Spleen (tissue), 11 donors: ENCODE data around the gene DPF3. TPM values are rescaled to one million over a fixed set of nuclear protein-coding genes. Genes with fewer than 3 reads are reported as not detected.

Source experiments
- DNase-seq: peaks from one replicate; pipeline ENCODE4 v3.0.0-alpha.2; 2020
- H3K27ac ChIP-seq, 8 donors: fragments of 200-600 bp; sonication (generic) in 7 of 8; 1 replicate in 4 of 8; 2 replicates in 4 of 8; pipeline versions ENCODE4 v1.5.0 to v1.8.0; 2016 to 2021; ENCODE audit warnings: inconsistent platforms in 4 of 8, mild to moderate bottlenecking in 4 of 8, moderate library complexity in 1 of 8
- H3K27me3 ChIP-seq, 7 donors: fragments of 200-600 bp; sonication (generic) in 6 of 7; replicated peaks in 1 of 7; 1 replicate in 4 of 7; 2 replicates in 3 of 7; pipeline versions ENCODE4 v1.5.0 to v1.8.0; 2016 to 2021; ENCODE audit warnings: inconsistent platforms in 3 of 7, mild to moderate bottlenecking in 1 of 7
- H3K36me3 ChIP-seq, 6 donors: fragments of 200-600 bp; sonication (generic) in 5 of 6; 1 replicate in 4 of 6; 2 replicates in 2 of 6; pipeline versions ENCODE4 v1.5.0 to v1.8.0; 2016 to 2021; ENCODE audit warnings: inconsistent platforms in 2 of 6
- H3K4me1 ChIP-seq, 6 donors: fragments of 200-600 bp; sonication (generic) in 5 of 6; 1 replicate in 3 of 6; 2 replicates in 3 of 6; pipeline versions ENCODE4 v1.5.0 to v1.8.0; 2016 to 2021; ENCODE audit warnings: inconsistent platforms in 3 of 6
- H3K4me3 ChIP-seq, 8 donors: fragments of 200-600 bp; sonication (generic) in 7 of 8; 1 replicate in 4 of 8; 2 replicates in 4 of 8; pipeline versions ENCODE4 v1.5.0 to v1.8.0; 2016 to 2021; ENCODE audit warnings: inconsistent platforms in 4 of 8, mild to moderate bottlenecking in 4 of 8, moderate library complexity in 2 of 8
- H3K9me3 ChIP-seq, 8 donors: fragments of 200-600 bp; sonication (generic) in 7 of 8; 1 replicate in 4 of 8; 2 replicates in 4 of 8; pipeline versions ENCODE4 v1.5.0 to v1.8.0; 2016 to 2021; ENCODE audit warnings: inconsistent platforms in 4 of 8
- CTCF ChIP-seq, 11 experiments: fragments of 200-600 bp in 7 of 11; fragments of 450-650 bp in 4 of 11; sonication (generic) in 4 of 11; IDR thresholded peaks in 8 of 11; conservative IDR thresholded peaks in 3 of 11; 1 replicate in 7 of 11; 2 replicates in 4 of 11; pipeline versions ENCODE4 v1.4.0 to v1.8.0; 2016 to 2021; ENCODE audit warnings: antibody characterized with exemption in 11 of 11, inconsistent platforms in 4 of 11, mild to moderate bottlenecking in 1 of 11
- POLR2A ChIP-seq, 3 donors: fragments of 450-650 bp; IDR thresholded peaks; one replicate each; pipeline ENCODE4 v1.5.1; 2017; ENCODE audit warnings: antibody characterized with exemption in 3 of 3, mild to moderate bottlenecking in 1 of 3
- POLR2AphosphoS5 ChIP-seq, 3 donors: sonication (generic); formaldehyde crosslinking; IDR thresholded peaks; one replicate each; pipeline ENCODE4 v1.5.1; 2017; ENCODE audit warnings: antibody characterized with exemption in 3 of 3
- WGBS, 5 donors: extraction: QIAGEN DNeasy Blood & Tissue Kit in 3 of 5; methylation state at CpG; one replicate each; pipeline versions ENCODE4 v1.1.5 to v1.1.7; 2013 to 2018; 5-methylcytosine and 5-hydroxymethylcytosine counted together
- intact Hi-C: fragments of 100-400 bp; cut with DNase I; formaldehyde crosslinking; loops from one replicate; pipeline ENCODE4 v1.15.0; 2023; ENCODE audit warnings: low total_unique reads
- polyA plus RNA-seq, 3 donors: library from polyadenylated mRNA; stranded (reverse); fragments of 200-250 nt; gene quantifications; one replicate each; pipeline ENCODE4 v1.2.1, GENCODE V29; 2013
- total RNA-seq, 7 donors: library from RNA; depleted of rRNA in 3 of 7; stranded (reverse); fragments of >200 nt in 3 of 7; fragmentation: NEBNext Ultra II Directional in 4 of 7; extraction: Animal tissue kit (Norgen Biotek cat#: 25700) in 4 of 7; gene quantifications; one replicate each; pipeline versions ENCODE4 v1.1.0 to v1.2.1, GENCODE V29; 2016 to 2021
- donor health status: healthy with polysubstance abuse.
- donor health status: DM: no; HTN: no; CAD: no; lungs with moderate emphysema.
- donor health status: DM: no; HTN: no; CAD: no.
- donor health status: Bipolar disorder and iron deficiency.
- donor health status: healthy.
- donor health status: DM: no; HTN: no; CAD: no.
- donor health status: DM: yes; HTN: yes; CAD: no.

The DPF3 gene
- total and polyA plus RNA-seq, 10 donors, result 0.76 to 8.9 (median 3.0) TPM

DNA sequence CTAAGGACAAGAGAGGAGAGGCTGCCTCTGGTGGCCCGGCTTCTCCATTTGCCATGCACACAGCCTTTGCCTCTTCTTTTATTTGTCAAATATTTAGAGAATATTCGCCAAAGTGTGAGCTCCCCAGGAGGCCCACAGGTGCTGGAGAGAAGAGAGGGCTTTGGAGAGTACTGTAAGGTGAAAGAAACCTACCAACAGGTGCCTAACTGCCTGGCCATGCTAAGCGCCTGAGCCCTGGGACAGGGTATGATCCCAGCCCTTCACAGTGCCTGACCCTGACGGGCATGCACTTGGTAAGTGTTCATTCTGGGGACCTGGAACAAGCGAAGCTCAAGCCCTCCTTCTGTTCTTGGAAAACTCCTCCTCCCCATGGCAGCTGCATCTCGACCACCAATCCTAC lies 106.1 kb downstream of the DPF3 start:
- no peak for TF ChIP-seq POLR2A (IDR thresholded peaks at IDR 0.05)
- TF ChIP-seq CTCF (IDR thresholded peaks at IDR 0.05 in 8 of 11, conservative IDR thresholded peaks at IDR 0.05 in 3 of 11), result no peak
- no peak for TF ChIP-seq POLR2AphosphoS5 (IDR thresholded peaks at IDR 0.05)
- 78 to 90% (median 85%) methylated on average over 6 of the region's 6 CpGs for WGBS, 5 donors
- intact Hi-C loops, result no loop called here
- H3K27me3 ChIP-seq, result no peaks in the 10 kb centered on the region
- H3K27ac ChIP-seq, result no peak overlapping the region
- no peaks in the 10 kb centered on the region for H3K9me3 ChIP-seq
- DNase-seq, result no peak
- H3K36me3 ChIP-seq, result no peaks in the 10 kb centered on the region
- H3K4me1 ChIP-seq, result peaks cover 0 to 35% (median 11%) of the 10 kb centered on the region in 6 donors
- no peak overlapping the region for H3K4me3 ChIP-seq

- Histone ChIP-seq H3K36me3 (no peaks in the 10 kb centered on the region), H3K9me3 (no peaks in the 10 kb centered on the region), H3K27me3 (no peaks in the 10 kb centered on the region), H3K4me1 (peaks cover 0 to 23% (median 6%) of the 10 kb centered on the region in 6 donors), H3K4me3 (no peak overlapping the region), H3K27ac (no peak overlapping the region)
- no peak for DNase-seq
- intact Hi-C loops, result no loop called here
- TF ChIP-seq CTCF (IDR thresholded peaks at IDR 0.05 in 8 of 11, conservative IDR thresholded peaks at IDR 0.05 in 3 of 11) (no peak), POLR2A (IDR thresholded peaks at IDR 0.05) (no peak), POLR2AphosphoS5 (IDR thresholded peaks at IDR 0.05) (no peak)
- WGBS, 5 donors, result 83 to 91% (median 87%) methylated on average over 13 of the region's 13 CpGs
These were observed 107.2 kb downstream of the DPF3 start for GRCh38 chr14:72786378-72787350.

DNA sequence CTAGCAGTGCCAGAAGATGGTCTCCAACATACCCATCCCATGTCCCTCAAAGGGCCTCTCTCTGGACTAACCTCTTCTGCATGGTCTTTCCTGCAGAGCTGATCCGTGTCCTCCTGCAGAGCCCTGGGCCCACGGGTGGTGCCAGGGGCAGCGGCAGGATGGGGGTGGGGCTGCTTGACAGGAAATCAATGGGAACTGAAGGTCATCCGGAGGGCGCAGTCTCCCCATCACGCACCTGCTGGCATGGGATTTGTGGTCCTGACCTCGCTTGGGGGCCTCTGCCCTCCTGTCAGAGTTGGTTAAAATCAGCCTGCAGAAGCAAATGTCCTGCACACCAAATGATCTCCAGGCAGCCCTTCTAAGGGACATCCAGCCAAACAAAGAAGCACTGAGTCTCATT lies 110.2 kb downstream of the DPF3 start:
- Histone ChIP-seq H3K4me1 (peaks cover 0 to 11% (median 0%) of the 10 kb centered on the region in 6 donors), H3K36me3 (no peaks in the 10 kb centered on the region), H3K9me3 (no peaks in the 10 kb centered on the region), H3K4me3 (no peak overlapping the region), H3K27ac (no peak overlapping the region), H3K27me3 (no peaks in the 10 kb centered on the region)
- intact Hi-C loops, result no loop called here
- WGBS, 5 donors, result 48 to 92% (median 69%) methylated on average over 5 to 7 of the region's 7 CpGs
- no peak for DNase-seq
- TF ChIP-seq POLR2A (IDR thresholded peaks at IDR 0.05), result no peak
- TF ChIP-seq POLR2AphosphoS5 (IDR thresholded peaks at IDR 0.05), result peak in 1 of 3 donors; percentile 32

- no peaks in the 10 kb centered on the region for H3K36me3 ChIP-seq
- 93 to 99% (median 94%) methylated on average over 2 of the region's 2 CpGs for WGBS, 5 donors
- TF ChIP-seq POLR2AphosphoS5 (IDR thresholded peaks at IDR 0.05), result no peak
- no peak for TF ChIP-seq CTCF (IDR thresholded peaks at IDR 0.05 in 8 of 11, conservative IDR thresholded peaks at IDR 0.05 in 3 of 11)
- TF ChIP-seq POLR2A (IDR thresholded peaks at IDR 0.05), result no peak
- intact Hi-C loops, result no loop called here
- H3K27me3 ChIP-seq, result no peaks in the 10 kb centered on the region
- peaks cover 0 to 6% (median 1%) of the 10 kb centered on the region in 8 donors for H3K9me3 ChIP-seq
- H3K4me1 ChIP-seq, result peaks cover 0 to 1% (median 0%) of the 10 kb centered on the region in 6 donors
- no peak overlapping the region for H3K27ac ChIP-seq
- DNase-seq, result no peak
- no peak overlapping the region for H3K4me3 ChIP-seq
These were observed 111.1 kb downstream of the DPF3 start for GRCh38 chr14:72782817-72783216.
